MV-4-11 (cell line): ENCODE data around the gene SDE2.
"Not testable (repeated sequence)": the region's sequence is repeated elsewhere in the genome, so short reads cannot be mapped to it uniquely, and the experiment has no call there.

ENCODE experiments used
- DNase-seq: peaks from one replicate; lab custom pipeline; 2025; lab: John Stamatoyannopoulos, UW

The SDE2 gene

DNA sequence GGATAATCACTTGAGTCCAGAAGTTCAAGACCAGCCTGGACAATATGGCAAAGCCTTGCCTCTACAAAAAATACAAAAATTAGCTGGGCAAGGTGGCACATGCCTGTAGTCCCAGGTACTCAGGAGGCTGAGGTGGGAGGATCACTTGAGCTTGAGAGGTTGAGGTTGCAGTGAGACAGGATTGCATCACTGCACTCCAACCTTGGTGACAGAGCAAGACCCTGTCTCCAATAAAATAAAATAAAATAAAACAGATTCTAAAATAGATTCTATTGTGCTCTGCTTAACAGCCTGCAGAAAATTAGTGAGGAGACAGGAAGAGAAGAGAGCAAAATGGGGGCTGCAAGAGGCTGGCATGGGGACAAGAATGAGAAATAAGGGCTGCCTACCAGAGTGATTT, 7.5 kb upstream of the SDE2 start:
- DNase-seq: no peak

DNA sequence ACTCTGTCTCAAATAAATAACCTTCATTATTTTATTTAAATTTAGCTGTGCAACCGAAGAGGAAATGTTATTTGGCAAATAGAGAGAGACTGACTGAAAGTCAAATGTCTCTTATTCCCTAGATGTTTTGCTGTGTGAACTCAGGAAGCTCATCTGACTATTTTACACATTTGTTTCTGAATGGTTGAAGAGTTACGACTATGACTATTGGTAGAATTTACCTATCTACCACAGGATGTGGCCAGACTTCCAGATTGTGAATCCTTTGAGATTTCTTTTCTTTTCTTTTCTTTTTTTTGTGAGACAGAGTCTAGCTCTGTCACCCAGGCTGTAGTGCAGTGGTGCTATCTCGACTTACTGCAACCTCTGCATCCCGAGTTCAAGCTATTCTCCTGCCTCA, 5.3 kb upstream of the SDE2 start:
- no peak for DNase-seq

DNA sequence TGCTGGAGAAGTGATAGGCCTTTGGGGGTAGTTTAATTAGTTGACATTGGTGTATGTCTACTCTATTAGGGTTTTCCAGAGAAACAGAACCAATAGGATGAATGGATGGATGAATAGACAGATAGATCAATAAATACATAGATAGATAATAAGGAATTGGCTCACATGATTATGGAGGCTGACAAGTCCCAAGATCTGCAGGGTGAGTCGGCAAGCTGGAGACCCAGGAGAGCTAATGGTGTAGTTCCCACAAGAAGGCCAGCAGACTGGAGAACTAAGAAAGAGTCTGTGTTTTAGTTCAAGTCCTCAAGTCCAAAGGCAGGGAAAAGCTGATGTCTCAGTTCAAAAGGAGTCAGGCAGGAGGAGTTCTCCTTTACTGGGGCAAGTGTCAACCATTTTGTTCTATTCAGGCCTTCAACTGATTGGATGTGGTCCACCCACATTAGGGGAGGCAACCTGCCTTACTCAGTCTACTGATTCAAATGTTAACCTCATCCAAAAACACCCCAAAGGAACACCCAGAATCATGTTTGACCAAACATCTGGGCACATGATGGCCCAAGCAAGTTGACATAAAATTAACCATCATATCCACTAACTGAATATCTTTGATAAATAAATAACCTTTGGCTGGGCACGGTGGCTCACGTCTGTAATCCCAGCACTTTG, 4.5 kb upstream of the SDE2 start:
- DNase-seq: no peak

DNA sequence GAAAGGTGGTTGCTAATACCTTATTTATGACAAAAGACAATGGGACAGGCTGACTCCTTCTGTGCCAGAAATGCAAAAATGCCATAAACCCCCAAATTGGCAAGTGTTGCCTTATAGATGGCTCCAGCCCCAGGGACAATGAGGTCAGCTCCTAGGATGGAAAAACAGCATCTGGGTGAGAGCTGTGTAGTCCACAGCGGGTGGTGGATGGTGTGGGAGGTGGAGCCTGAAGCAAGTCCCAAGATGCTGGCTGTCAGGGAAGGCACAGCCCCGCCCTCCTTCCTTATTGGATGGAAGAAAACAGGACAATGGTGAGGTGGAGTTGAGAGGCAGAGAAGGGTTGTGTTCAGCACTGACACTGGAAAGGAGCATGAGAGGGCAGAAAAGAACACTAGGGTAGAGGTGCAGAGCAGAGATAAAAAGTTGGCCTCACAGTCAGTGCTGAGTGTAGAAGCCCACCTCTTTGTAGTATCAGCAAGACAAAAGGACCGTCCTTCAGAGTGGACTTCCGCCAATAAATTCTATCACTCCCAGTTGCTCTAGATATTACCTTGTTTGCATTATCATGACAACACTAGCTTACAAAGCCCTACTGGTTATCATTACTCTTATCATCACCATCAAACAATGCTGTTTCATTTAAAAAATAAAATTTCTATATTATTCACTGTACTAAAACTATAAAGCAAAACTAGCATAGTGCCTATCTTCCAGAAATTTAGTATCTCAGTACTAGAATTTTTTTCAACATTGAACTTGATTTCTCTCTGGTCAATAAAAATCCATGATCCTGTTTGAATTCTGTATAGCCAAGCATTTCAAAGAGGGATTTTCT, 3.7 kb upstream of the SDE2 start:
- DNase-seq: peak; percentile 79

DNA sequence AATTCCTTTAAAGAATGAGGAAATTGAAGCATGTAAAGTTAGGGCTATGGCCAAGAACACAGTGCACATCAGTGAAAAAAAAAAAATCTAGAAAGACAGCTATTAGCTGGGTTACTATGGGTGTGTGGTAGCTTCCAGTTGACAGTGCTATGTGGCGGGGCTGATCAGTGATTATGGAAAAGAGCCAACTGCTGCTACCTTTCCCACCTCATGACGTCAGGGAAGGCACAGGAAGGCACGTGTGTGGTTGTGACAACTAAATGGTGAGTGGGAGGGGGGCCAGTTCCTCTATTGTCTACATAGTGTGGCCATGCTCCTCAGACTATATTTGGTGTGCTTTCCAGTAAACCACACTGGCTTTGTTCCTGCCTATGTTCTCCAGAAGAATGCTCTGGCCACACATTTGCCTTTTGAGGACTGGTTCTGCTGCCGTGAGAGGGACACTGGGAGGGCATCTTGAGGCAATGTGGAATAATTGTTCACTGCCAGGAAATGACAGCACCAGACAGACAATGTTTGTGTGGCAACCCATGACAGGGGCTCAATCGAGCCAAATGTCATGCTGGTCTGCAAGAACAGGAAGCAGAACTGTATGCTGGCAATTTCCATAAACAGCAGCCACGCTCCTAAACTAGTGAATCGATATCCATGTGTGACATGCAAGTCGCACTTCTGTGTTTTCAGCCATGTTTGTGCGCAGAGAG, 3.0 kb upstream of the SDE2 start:
- DNase-seq: peak; percentile 98

DNA sequence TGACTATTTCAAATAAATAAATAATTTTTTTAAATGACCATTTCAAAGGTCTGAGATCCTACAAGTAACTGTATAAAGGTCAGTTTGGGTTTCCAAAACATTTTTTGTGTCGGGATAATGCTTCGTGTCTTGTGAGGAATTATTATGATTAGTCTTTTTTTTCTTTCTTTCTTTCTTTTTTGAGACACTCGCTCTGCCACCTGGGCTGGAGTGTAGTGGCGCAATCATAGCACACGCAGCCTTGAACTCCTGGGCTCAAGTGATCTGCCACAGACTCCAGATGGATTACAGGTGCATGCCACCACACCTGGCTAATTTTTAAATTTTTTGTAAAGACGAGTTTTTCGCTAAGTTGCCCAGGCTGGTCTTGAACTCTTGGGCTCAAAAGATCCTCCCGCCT, 1.9 kb upstream of the SDE2 start:
- DNase-seq: no peak

DNA sequence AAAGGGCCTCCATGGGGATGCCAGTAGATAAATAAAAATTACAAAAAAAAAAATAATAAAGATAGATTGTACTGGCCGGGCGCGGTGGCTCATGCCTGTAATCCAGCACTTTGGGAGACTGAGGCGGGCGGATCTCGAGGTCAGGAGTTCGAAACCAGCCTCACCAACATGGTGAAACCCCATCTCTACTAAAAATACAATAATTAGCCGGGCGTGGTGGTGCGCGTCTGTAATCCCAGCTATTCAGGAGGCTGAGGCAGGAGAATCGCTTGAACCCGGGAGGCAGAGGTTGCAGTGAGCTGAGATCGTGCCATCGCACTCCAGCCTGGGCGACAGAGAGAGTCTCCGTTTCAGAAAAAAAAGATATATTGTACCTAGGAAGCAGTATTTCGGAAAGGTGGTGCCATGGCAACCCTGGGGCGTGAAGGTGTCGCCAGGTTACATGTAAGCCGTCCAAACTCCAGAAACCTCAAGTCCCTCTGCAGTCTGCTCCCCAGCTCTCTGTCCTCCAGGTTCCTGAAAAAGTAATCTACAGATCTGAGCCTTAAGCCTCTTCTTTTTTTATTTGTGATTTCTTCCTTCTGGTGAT, 1.4 kb upstream of the SDE2 start:
- DNase-seq: not testable (repeated sequence)

DNA sequence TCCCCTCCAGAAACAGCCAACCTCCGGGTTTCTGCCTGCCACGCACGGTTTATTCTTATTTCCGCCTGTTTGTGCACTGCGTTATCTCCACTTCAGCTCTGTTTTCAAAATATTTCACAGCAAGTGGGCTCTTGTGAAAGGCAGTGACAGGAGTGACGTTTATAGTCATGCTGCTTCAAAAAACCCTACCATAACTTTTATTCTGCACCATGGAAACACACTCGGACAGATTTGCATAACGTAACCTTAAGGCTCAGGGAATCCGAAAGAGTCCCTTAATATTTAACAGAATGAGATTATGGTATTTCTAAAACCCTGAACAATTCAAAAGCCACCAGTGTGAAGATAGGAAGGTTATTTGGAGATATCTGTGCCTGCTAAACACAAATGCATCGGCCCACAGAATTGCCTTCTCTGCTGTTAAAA, 782 bp upstream of the SDE2 start:
- DNase-seq: peak; percentile 73

DNA sequence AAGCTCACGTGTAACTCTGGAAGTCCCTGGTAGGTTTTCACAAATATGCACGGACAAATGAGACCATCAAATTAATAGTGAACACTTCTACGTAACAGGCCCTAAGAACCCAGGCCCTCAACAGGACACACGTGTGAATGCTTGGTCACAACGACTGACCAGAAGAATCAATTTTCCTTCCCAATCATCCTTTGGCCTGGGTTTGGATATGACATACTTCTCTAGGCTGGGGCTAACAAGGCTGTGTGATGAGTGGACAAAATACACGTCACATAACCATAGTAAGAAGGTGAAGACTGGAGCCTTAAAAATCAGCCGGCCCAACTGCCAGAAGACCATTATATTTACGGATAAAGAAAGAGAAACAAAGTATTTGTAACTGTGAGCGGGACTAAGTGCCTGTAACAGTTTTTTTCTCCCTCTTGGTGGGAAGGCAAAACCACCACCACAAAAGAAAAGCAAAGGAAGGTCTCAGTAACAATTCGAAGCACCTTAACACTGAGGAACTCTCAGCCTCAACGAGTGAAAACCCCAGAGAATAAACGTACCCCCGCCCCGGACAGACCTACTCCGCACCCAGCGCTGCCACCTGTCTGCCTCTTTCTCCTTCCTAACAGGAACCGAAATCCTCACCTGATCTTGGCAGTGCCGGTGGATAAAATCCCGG, 450 bp downstream of the SDE2 start:
- no peak for DNase-seq

DNA sequence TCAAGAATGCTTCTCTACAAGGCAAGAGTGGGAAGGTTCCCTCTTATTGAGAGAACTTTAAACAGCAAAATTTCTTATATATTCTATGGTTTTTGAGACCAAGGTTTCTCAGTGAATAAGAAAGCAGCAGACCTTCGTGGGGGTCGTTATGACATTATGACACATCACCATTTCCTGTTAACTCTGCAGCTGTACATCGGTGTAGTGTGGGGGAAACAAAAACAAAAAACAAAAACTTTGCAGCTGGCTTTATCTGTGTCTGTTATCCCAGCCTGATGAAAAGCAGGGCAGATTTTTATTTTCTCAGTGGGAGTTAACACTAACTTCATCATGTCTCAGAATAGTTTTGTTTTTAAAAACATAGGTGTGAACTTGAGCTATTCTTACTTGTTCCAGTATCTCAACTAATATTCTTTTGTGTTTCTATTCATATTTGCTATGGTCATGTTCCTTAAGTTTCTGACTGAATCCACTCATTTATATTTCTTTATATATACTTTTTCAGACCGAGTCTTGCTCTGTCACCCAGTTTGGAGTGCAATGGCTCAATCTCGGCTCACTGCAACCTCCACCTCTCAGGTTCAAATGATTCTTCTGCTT, 2.1 kb downstream of the SDE2 start:
- no peak for DNase-seq

DNA sequence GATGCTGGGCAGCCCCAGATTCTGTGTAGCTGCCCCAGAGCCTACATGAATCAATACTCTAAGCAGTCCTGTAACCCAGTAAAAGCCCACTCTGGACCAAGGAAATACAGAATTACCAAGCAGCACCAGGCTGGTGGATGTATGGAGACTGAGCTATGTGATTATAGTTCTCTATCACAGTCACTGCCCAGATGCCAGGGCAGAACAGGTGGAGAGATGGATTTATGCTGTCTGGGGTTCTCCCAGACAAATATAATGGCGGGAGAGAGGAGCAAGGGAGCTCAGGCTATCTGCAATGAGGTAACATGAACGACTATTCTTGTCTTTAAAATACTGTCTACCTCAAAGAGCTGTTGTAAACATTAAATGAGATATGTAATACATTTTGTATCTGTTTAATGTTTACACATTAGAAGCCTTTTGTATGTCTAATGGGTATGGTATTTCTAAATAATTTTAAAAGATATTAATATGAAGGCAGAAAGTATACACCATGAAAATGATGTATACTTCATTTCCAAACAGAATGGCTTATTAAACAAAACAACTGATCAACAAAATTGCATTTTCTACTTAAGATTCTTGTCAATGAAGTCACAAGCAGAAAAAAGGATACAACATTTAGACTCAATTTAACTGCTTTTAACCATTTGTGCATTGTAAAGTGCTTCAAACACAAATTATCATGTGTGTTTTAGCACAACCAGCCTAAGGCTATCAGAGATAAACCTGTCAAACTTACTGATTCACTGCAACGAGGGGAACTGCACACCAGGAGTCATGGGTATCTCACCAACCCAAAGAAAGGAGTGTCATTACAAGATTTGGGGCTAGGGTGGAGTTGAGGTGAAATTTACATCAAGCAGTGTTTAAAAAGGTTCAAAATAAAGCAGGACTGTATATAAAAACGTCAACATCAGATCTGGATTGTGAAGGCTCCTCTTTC, 3.0 kb downstream of the SDE2 start:
- DNase-seq: no peak

DNA sequence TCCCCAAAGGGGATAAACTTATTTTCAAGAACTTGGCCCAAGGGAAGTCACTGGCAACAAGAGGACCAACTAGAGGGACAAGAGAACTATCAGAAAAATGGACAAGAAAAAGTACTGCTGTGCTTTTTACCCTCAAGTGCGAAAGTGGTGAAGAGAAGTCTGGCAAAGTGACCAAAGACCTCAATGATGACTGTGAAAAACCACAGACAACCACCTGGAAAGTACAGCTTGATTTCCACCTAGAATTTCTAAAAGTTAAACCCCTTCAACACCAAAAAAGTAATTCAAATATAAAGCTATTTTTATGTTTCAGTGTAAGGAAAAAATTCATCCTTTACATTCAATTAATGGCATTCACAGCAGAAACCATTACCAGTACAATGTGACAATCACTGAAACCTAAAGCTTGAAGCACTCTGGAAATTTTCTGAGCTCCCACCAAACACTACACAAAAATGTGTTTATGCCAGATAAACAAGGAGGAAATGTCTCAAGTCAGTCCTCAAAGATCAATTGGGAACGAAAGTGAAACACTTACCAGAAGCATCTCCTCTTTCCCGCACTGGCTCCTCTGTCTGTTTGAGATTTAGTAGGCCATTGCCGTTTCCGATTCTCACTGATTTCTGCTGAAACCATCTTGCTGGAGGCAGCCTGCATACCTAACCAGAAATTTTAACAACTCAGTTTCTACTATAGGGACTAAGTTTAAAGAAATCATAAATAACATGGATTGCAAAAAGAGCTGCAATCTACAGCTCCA, 8.3 kb downstream of the SDE2 start:
- no peak for DNase-seq

DNA sequence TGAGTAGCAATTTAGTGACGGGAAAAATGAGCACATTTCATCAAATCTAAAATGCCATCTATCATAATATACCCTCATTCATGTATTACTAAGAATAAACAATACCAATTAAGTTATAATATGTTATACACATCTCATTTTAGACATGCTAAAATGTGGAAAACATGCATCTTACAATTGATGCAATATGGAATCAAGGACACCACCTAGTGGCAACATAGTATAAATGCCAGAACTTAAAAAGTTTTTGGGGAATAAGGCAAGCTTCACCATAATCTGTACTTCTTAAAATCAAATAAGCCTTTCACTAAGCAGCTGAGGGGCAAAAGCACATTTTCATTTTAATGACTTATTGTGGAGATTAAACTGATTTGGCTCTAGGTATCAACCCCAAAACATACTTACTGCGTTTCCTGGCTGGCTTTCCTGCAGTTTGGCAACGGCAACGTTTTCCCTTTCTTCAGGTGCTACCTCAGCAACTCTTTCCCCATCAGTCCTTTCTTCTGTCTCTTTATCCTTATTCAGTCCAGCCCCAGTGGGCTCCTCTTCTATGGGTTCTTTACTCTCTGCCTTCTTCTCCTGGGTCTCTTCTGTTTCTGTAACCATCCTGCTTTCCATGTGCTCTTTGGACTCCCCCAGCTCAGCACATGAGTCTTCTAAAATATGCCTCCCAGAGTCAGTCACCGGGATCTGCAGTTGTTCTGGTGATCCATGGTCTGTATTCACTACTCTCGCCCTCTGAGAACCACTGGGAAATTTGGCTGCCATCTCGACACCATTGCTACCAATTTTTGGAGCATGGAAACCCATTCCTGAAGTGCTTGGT, 11.4 kb downstream of the SDE2 start:
- peak; percentile 48 for DNase-seq

DNA sequence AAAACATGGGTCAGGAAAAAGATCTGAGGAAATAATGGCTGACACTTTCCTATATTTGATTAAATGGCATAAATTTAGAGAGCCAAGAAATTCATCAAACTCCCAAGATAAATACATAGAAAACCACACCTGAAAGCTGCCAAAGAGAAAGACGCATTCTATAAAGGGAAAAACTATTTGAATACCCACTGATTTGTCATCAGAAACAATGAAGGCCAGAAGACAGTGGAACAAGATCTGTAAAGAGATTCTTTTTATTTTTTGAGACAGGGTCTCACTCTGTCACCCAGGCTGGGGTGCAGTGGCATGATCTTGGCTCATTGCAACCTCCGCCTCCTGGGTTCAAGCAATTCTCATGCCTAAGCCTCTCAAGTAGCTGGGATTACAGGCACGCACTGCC, 17.4 kb downstream of the SDE2 start:
- DNase-seq: no peak

DNA sequence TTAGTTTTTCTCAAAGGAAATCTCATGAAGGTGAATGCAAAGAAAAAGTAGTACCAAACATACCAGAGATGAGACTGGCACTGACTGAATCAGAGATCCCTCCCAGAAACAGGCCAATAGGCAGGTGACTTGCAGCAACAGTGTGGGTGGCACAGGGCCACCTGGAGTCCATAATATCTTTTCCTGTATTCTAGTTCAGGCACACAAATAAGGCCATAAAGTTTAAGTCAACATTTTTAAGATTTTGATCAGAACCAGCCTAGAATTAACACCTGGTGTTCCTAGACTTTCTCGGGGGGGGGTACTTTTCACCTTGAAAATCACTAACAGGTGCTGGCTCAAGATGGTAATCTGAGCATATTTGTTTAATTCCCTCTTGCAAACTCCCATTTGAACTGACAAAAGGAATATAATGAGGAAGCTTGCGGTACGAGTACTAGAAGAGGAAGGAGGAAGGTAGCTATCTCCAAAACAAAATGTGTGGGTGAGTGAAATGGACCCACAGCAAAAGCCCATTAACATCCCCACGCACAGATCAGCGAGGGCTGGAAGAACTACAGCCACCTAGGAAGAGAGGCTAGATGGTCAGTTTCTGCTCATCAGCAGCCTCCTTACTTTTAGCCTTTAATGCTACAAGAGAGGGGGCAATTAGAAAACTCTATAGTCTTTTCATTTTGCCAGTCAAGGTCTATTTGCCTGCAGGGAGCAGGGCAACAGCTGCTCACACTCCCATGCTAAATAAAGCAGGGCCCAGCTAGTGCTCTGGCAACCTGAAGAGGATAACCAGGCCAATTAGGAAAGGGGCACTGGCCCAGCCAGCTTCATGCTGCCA, 18.9 kb downstream of the SDE2 start:
- DNase-seq: no peak

DNA sequence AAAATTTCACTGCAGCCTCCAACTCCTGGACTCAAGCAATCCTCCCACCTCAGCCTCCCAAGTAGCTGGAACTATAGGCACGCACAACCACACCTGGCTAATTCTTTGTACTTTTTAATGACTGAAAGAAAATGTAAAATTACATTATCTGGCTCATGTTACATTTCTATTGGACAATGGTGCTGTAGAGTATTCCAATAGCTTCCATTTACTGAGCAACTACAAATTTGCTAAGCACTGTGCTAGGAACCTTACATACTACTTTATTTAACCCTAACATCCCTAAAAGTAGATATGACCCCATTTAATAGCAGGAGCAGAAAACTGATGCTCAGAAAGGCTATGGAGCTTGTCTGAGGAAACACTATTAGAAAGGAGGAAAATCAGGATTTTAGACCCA, 19.7 kb downstream of the SDE2 start:
- DNase-seq: no peak

DNA sequence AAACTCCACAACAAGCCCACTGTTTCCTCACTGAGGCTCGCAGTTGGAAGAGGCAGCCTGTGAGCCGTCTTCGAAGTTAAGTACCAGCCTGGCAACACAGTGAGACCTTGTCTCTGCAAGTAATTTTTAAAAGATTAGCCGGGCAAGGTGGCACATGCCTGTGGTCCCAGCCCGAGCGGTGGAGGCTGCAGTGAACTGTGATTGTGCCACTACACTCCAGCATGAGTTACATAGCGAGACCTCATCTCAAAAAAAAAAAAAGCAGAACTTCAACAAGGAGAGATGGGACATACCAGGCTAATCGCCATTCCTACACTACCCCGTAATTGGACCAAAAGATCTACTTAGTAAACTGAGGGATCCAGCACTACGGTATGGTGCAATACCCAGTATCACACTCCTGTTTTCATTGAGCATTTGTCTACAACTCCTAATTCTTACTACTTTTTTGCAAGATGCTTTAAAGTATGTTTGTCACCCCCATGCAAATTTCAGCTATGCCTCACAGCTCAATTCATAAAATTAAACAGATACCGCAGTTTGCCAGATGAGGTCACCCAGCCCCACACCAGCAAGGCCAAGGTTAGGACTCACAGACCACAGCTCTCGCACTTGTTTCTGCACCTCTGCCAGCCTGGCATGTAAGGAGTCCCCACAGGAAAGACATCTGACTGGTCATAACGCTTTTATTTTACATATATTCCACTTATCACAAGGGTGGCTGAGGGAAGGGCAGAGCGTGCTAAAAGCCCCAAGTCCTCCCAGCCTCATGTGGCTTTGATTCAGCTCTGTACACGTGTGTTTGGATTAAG, 21.0 kb downstream of the SDE2 start:
- no peak for DNase-seq
